ENCODE data around the gene TMEM253. TPM values are rescaled to one million over a fixed set of nuclear protein-coding genes. Genes with fewer than 3 reads are reported as not detected.

TMEM253 gene
- total RNA-seq: not detected

GRCh38 chr14:21100931-21101330 is at the start of gene TMEM253:
Gene TMEM253, plus strand, starts transcription at chr14:21101066. Its CDS starts 278 bp downstream, at chr14:21101344.

DNA sequence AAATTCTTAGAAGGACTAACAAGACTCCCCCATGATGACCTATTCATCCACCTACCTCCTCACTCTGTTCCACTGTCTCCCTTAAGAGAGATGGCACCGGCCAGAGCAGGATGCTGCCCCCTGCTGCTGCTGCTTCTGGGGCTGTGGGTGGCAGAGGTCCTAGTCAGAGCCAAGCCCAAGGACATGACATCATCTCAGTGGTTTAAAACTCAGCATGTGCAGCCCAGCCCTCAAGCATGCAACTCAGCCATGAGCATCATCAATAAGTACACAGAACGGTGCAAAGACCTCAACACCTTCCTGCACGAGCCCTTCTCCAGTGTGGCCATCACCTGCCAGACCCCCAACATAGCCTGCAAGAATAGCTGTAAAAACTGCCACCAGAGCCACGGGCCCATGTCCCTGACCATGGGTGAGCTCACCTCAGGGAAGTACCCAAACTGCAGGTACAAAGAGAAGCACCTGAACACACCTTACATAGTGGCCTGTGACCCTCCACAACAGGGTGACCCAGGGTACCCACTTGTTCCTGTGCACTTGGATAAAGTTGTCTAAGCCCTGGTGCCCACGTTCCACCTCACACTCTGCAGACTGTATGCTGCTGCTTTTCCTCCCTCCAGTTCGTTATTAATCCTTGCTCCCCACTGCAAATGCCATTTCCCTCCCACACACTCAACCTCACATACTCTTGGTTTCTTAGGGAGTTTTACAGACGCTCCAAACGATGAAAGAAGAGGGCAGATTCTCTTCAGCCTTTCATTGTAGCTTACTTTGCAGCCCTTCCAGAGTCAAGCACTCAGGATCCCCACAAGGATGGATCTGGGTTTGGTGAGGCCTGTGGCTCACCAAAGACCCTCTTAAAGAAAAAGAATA is 42.8 kb upstream of the TMEM253 start, which contains the start of gene RNASE8:
Gene RNASE8, plus strand, starts transcription at position 20 of the 873 bp plus-strand sequence. Its CDS starts 71 bp downstream, at position 91.

DNA sequence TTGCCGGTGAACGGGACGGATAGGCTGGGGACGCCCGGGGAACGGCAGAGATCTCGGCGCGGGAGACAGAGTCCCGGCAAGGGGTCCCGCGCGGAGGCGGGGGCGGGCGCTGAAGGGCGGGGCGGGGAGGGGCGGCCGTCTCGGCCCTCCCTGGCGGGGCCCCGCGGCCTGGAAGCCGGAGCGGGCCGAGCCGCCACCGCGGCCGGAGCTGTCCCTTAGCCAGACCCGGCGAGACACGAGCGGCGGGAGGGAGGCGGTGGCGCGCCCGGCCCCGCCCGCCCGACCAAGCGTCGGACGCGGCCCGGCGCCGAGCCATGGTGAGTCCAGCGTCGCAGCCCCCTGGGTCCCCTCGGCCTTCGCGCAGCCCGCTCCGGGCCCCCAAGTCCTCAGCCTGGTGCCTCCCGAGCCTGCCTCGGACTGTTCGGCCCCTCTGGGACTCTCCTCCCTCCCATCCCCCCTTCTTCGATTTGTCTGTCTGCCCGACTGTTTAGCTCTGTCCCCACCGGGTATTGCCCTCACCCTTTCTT is 30.7 kb upstream of the TMEM253 start, which contains the start of gene ARHGEF40:
Gene ARHGEF40, plus strand, starts transcription at position 222 of the 527 bp plus-strand sequence. Its CDS starts 93 bp downstream, at position 315.

GRCh38 chr14:21098076-21098891 is 2.6 kb upstream of the TMEM253 start, which contains the start of gene ZNF219:
Gene ZNF219, minus strand, starts transcription at chr14:21098655. Its CDS starts 5,064 bp downstream, at chr14:21093591.

Small RNAs within 50 kb of the gene (small RNA-seq; reads per million reads assigned to genes)
- gene RNU6-252P (ENCODE audit: low replicate concordance): not detected

Other genes with a start within 250 kb of the TMEM253 start
- not detected for gene RNASE3, start 209.7 kb upstream of the TMEM253 start, total RNA-seq
- not detected for gene RNASE2, start 145.6 kb upstream of the TMEM253 start, total RNA-seq
- gene METTL17, start 111.1 kb upstream of the TMEM253 start, total RNA-seq: 47.0 TPM
- gene SLC39A2, start 101.8 kb upstream of the TMEM253 start, total RNA-seq: not detected
- 105 TPM for gene NDRG2, start 76.0 kb upstream of the TMEM253 start, total RNA-seq
- gene TPPP2, start 70.8 kb upstream of the TMEM253 start, total RNA-seq: not detected
- not detected for gene RNASE13, start 66.3 kb upstream of the TMEM253 start, total RNA-seq
- gene RNASE7, start 58.7 kb upstream of the TMEM253 start, total RNA-seq: not detected
- not detected for gene RNASE8, start 43.2 kb upstream of the TMEM253 start, total RNA-seq
- 20.7 TPM for gene ARHGEF40, start 30.8 kb upstream of the TMEM253 start, total RNA-seq
- gene ZNF219, start 2.4 kb upstream of the TMEM253 start, total RNA-seq: 11.9 TPM
- gene OR5AU1, start 55.0 kb downstream of the TMEM253 start, total RNA-seq: not detected
- 531 TPM for gene HNRNPC, start 168.4 kb downstream of the TMEM253 start, total RNA-seq
- gene RPGRIP1, start 179.0 kb downstream of the TMEM253 start, total RNA-seq: 0.94 TPM

All from parietal lobe (tissue), 2 donors.